BJ (cell line): ENCODE measurements around the gene SGCB. TPM values are rescaled to one million over a fixed set of nuclear protein-coding genes. Genes with fewer than 3 reads are reported as not detected.
"Not testable (repeated sequence)": the region's sequence is repeated elsewhere in the genome, so short reads cannot be mapped to it uniquely, and the experiment has no call there.

Experiments
- CTCF ChIA-PET: fragments of 350-600 bp; formaldehyde crosslinking; extraction: SDS; loops from one replicate; lab custom pipeline; 2021; ENCODE audit warnings: antibody characterized with exemption, inconsistent platforms; lab: Yijun Ruan, JAX
- POLR2A ChIA-PET: fragments of 300-600 bp; sonication (Branson Sonifier 250); formaldehyde crosslinking; extraction: SDS; loops from one replicate; lab custom pipeline; 2021; ENCODE audit warnings: antibody characterized with exemption; lab: Charles Lee
- DNase-seq: peaks from one replicate; pipeline ENCODE4 v3.0.0-alpha.2; 2011; ENCODE audit warnings: low read depth
- H3K27me3 ChIP-seq: 2 replicates; pipeline ENCODE4 v1.6.0; 2011; ENCODE audit warnings: low read length; ENCODE audit not compliant: control insufficient read depth, insufficient read depth
- H3K36me3 ChIP-seq: 2 replicates; pipeline ENCODE4 v1.5.1; 2011; ENCODE audit warnings: low read length; ENCODE audit not compliant: control insufficient read depth, insufficient read depth
- H3K4me3 ChIP-seq: 2 replicates; pipeline ENCODE4 v1.5.1; 2011; ENCODE audit warnings: low read depth, mild to moderate bottlenecking, control low read depth, low read length
- CTCF ChIP-seq: IDR thresholded peaks from 2 replicates; pipeline ENCODE4 v1.5.1; 2011; ENCODE audit warnings: low read depth, mild to moderate bottlenecking, control low read depth, inconsistent platforms, low read length, moderate library complexity; ENCODE audit not compliant: insufficient read depth
- polyA minus RNA-seq: library from RNA; depleted of rRNA, polyadenylated mRNA; stranded (reverse); fragments of >200 nt; gene quantifications from 2 replicates; pipeline ENCODE4 v1.2.3, GENCODE V29; 2011; rRNA and poly(A)+ RNA removed
- polyA plus RNA-seq: library from polyadenylated mRNA; depleted of rRNA; stranded (reverse); fragments of >200 nt; gene quantifications from 2 replicates; pipeline ENCODE4 v1.2.3, GENCODE V29; 2011; rRNA removed

SGCB gene
- 23.3 and 38.2 TPM in 2 replicates for polyA plus RNA-seq
- 7.1 and 9.1 TPM in 2 replicates for polyA minus RNA-seq

- POLR2A ChIA-PET: no interaction called here
- H3K27me3 ChIP-seq: peaks cover 10% of the 10 kb centered on the region
- no peak for TF ChIP-seq CTCF
- no peaks in the 10 kb centered on the region for H3K36me3 ChIP-seq
- CTCF ChIA-PET: interaction anchor here (0.9 to 3.3 kb wide), 3 partner anchors 12 to 204 kb away, joined by 3 to 15 read pairs (median 3); no protein-coding TSS in a partner anchor
- no peak for DNase-seq
- H3K4me3 ChIP-seq: peak within 1 kb of the TSS; percentile 63
Observed at GRCh38 chr4:52038103-52038912, at the start of gene SGCB. TSS of gene SGCB (minus strand) at chr4:52038299. CDS start at chr4:52038259, 40 bp downstream.

- H3K36me3 ChIP-seq, POLR2A ChIA-PET, DNase-seq, CTCF ChIA-PET, H3K4me3 ChIP-seq, H3K27me3 ChIP-seq: not testable (repeated sequence)
Observed at GRCh38 chr4:52086425-52086824, 48.3 kb upstream of the SGCB start.

- POLR2A ChIA-PET: no interaction called here
- TF ChIP-seq CTCF: no peak
- H3K27me3 ChIP-seq: no peaks in the 10 kb centered on the region
- no peak for DNase-seq
- H3K4me3 ChIP-seq: no peak overlapping the region
- H3K36me3 ChIP-seq: 0 out of 2 replicates have a peak, but pooled peaks cover 1% of the 10 kb centered on the region
- CTCF ChIA-PET: interaction anchor here (0.6 kb wide), 1 partner anchor 9 kb away, joined by 3 read pairs; no protein-coding TSS in a partner anchor
Observed at GRCh38 chr4:52081216-52081615, 43.1 kb upstream of the SGCB start.

- CTCF ChIA-PET: no interaction called here
- POLR2A ChIA-PET: no interaction called here
- no peak for DNase-seq
- 0 out of 2 replicates have a peak, but pooled peaks cover 1% of the 10 kb centered on the region for H3K36me3 ChIP-seq
- no peak overlapping the region for H3K4me3 ChIP-seq
- TF ChIP-seq CTCF: no peak
- H3K27me3 ChIP-seq: no peaks in the 10 kb centered on the region
Observed at GRCh38 chr4:52079659-52080058, 41.6 kb upstream of the SGCB start.

GRCh38 chr4:52076731-52077130 lies 38.6 kb upstream of the SGCB start:
- POLR2A ChIA-PET: no interaction called here
- CTCF ChIA-PET: no interaction called here
- H3K4me3 ChIP-seq: no peak overlapping the region

More at GRCh38 chr4:52076731-52077130, 38.6 kb upstream of the SGCB start:
- Histone ChIP-seq H3K36me3 (0 out of 2 replicates have a peak, but pooled peaks cover 1% of the 10 kb centered on the region), H3K27me3 (no peaks in the 10 kb centered on the region)
- TF ChIP-seq CTCF: no peak
- no peak for DNase-seq
